ENCODE results near the gene MOB3B. TPM values are rescaled to one million over a fixed set of nuclear protein-coding genes. Genes with fewer than 3 reads are reported as not detected.
"Not testable (repeated sequence)": the region's sequence is repeated elsewhere in the genome, so short reads cannot be mapped to it uniquely, and the experiment has no call there.

The MOB3B gene
- total RNA-seq, 2 experiments from 2014 or later = 0.25 to 0.30 TPM

GRCh38 chr9:27450752-27451151 lies 78.9 kb downstream of the MOB3B start:
- CTCF ChIA-PET = no interaction called here
- H3K4me1 ChIP-seq (ENCODE audit: insufficient read depth, low read length) = no peaks in the 10 kb centered on the region
- Mint-ChIP-seq H3K4me3 (no peak overlapping the region), H3K36me3 (ENCODE audit: low read depth) (peaks cover 3% of the 10 kb centered on the region), H3K9me3 (no peaks in the 10 kb centered on the region), H3K4me1 (ENCODE audit: low read depth) (no peaks in the 10 kb centered on the region), H3K27me3 (no peaks in the 10 kb centered on the region), H3K27ac (no peak overlapping the region)
- H3K4me3 ChIP-seq (ENCODE audit: low read length) = no peak overlapping the region
- intact Hi-C loops (cut with DNase I, micrococcal nuclease) = no loop called here
- no peak overlapping the region for H3K27ac ChIP-seq (ENCODE audit: low read depth in 1 of 2, low read length in 2 of 2)
- no peaks in the 10 kb centered on the region for H3K9me3 ChIP-seq (ENCODE audit: control insufficient read depth in 1 of 2, insufficient read depth in 1 of 2, low read length in 2 of 2)
- POLR2A ChIA-PET = no interaction called here
- DNase-seq (no peak), ATAC-seq (ENCODE audit: poor library complexity) (no peak)
- no peaks in the 10 kb centered on the region for H3K36me3 ChIP-seq (ENCODE audit: insufficient read depth, low read length)
- no peaks in the 10 kb centered on the region for H3K27me3 ChIP-seq (ENCODE audit: control insufficient read depth in 1 of 2, insufficient read depth in 2 of 2, low read length in 2 of 2)
- TF ChIP-seq CTCF (IDR thresholded peaks at IDR 0.05) = no peak

- DNase-seq; H3K27me3 Mint-ChIP-seq; H3K4me3 Mint-ChIP-seq; H3K4me3 ChIP-seq (ENCODE audit: low read length); H3K36me3 ChIP-seq (ENCODE audit: insufficient read depth, low read length); H3K9me3 Mint-ChIP-seq; H3K36me3 Mint-ChIP-seq (ENCODE audit: low read depth); ATAC-seq (ENCODE audit: poor library complexity); H3K27ac Mint-ChIP-seq; POLR2A ChIA-PET; H3K27ac ChIP-seq (ENCODE audit: low read depth in 1 of 2, low read length in 2 of 2); H3K4me1 ChIP-seq (ENCODE audit: insufficient read depth, low read length); CTCF ChIA-PET; H3K4me1 Mint-ChIP-seq (ENCODE audit: low read depth); H3K9me3 ChIP-seq (ENCODE audit: control insufficient read depth in 1 of 2, insufficient read depth in 1 of 2, low read length in 2 of 2); intact Hi-C loops (cut with DNase I, micrococcal nuclease); H3K27me3 ChIP-seq (ENCODE audit: control insufficient read depth in 1 of 2, insufficient read depth in 2 of 2, low read length in 2 of 2): not testable (repeated sequence)
Observed at GRCh38 chr9:27448356-27448755, 81.3 kb downstream of the MOB3B start.

GRCh38 chr9:27447031-27447683 lies 82.5 kb downstream of the MOB3B start:
- ChIA-PET CTCF (no interaction called here), POLR2A (no interaction called here)
- H3K9me3 Mint-ChIP-seq = no peaks in the 10 kb centered on the region
- no peaks in the 10 kb centered on the region for H3K36me3 Mint-ChIP-seq (ENCODE audit: low read depth)
- Histone ChIP-seq H3K36me3 (ENCODE audit: insufficient read depth, low read length) (no peaks in the 10 kb centered on the region), H3K9me3 (ENCODE audit: control insufficient read depth in 1 of 2, insufficient read depth in 1 of 2, low read length in 2 of 2) (no peaks in the 10 kb centered on the region), H3K27me3 (ENCODE audit: control insufficient read depth in 1 of 2, insufficient read depth in 2 of 2, low read length in 2 of 2) (no peaks in the 10 kb centered on the region), H3K27ac (ENCODE audit: low read depth in 1 of 2, low read length in 2 of 2) (no peak overlapping the region), H3K4me3 (ENCODE audit: low read length) (no peak overlapping the region), H3K4me1 (ENCODE audit: insufficient read depth, low read length) (no peaks in the 10 kb centered on the region)
- intact Hi-C loops (cut with DNase I, micrococcal nuclease) = no loop called here
- no peak for DNase-seq
- H3K27me3 Mint-ChIP-seq = no peaks in the 10 kb centered on the region
- H3K4me1 Mint-ChIP-seq (ENCODE audit: low read depth) = no peaks in the 10 kb centered on the region
- no peak for TF ChIP-seq CTCF (IDR thresholded peaks at IDR 0.05)
- H3K4me3 Mint-ChIP-seq = no peak overlapping the region
- no peak for ATAC-seq (ENCODE audit: poor library complexity)
- H3K27ac Mint-ChIP-seq = no peak overlapping the region

- Mint-ChIP-seq H3K27ac (no peak overlapping the region), H3K9me3 (no peaks in the 10 kb centered on the region), H3K27me3 (no peaks in the 10 kb centered on the region), H3K4me1 (ENCODE audit: low read depth) (no peaks in the 10 kb centered on the region), H3K4me3 (no peak overlapping the region), H3K36me3 (ENCODE audit: low read depth) (no peaks in the 10 kb centered on the region)
- ChIA-PET POLR2A (no interaction called here), CTCF (no interaction called here)
- DNase-seq (no peak), ATAC-seq (ENCODE audit: poor library complexity) (no peak)
- H3K9me3 ChIP-seq (ENCODE audit: control insufficient read depth in 1 of 2, insufficient read depth in 1 of 2, low read length in 2 of 2) = no peaks in the 10 kb centered on the region
- H3K36me3 ChIP-seq (ENCODE audit: insufficient read depth, low read length) = no peaks in the 10 kb centered on the region
- intact Hi-C loops (cut with DNase I, micrococcal nuclease) = no loop called here
- H3K4me3 ChIP-seq (ENCODE audit: low read length) = no peak overlapping the region
- H3K27me3 ChIP-seq (ENCODE audit: control insufficient read depth in 1 of 2, insufficient read depth in 2 of 2, low read length in 2 of 2) = no peaks in the 10 kb centered on the region
- no peak for TF ChIP-seq CTCF (IDR thresholded peaks at IDR 0.05)
- no peak overlapping the region for H3K27ac ChIP-seq (ENCODE audit: low read depth in 1 of 2, low read length in 2 of 2)
- H3K4me1 ChIP-seq (ENCODE audit: insufficient read depth, low read length) = no peaks in the 10 kb centered on the region
Observed at GRCh38 chr9:27445688-27446087, 83.9 kb downstream of the MOB3B start.
